H1 (cell line): ENCODE measurements around the gene GLIPR1. TPM values are rescaled to one million over a fixed set of nuclear protein-coding genes. Genes with fewer than 3 reads are reported as not detected.

Experiments
- CTCF ChIP-seq, 3 experiments: IDR thresholded peaks; 1 replicate in 2 of 3; 2 replicates in 1 of 3; pipeline versions ENCODE4 v1.5.1 to v1.6.1; 2011; ENCODE audit warnings: low read length in 3 of 3, mild to moderate bottlenecking in 3 of 3, inconsistent platforms in 2 of 3, low read depth in 1 of 3, moderate library complexity in 1 of 3; ENCODE audit not compliant: insufficient read depth in 1 of 3; ENCODE audit errors: control extremely low read depth in 1 of 3
- KDM1A ChIP-seq: fragments of 200-600, 300-600 bp; sonication (generic); IDR thresholded peaks from 2 replicates; pipeline ENCODE4 v1.7.1; 2016; ENCODE audit warnings: mild to moderate bottlenecking, low read length, borderline replicate concordance
- POU5F1 ChIP-seq: IDR thresholded peaks from 2 replicates; pipeline ENCODE4 v1.6.1; 2011; ENCODE audit warnings: low read depth, mild to moderate bottlenecking, low read length, moderate library complexity
- polyA plus RNA-seq, 7 experiments: library from polyadenylated mRNA; depleted of rRNA in 3 of 7; stranded (reverse) in 5 of 7; unstranded in 2 of 7; fragments of >200 nt in 5 of 7; fragments of 200-250 nt in 2 of 7; gene quantifications; 1 replicate in 5 of 7; 2 replicates in 1 of 7; 4 replicates in 1 of 7; pipeline versions ENCODE4 v1.2.1 to v1.2.3, GENCODE V29; 2011 to 2013; ENCODE audit warnings: missing spikeins in 2 of 7, mixed read lengths in 2 of 7
- total RNA-seq: library from RNA; stranded (reverse); fragmentation: NEBNext Ultra II Directional; extraction: Animal tissue kit (Norgen Biotek cat#: 25700); gene quantifications from 2 replicates; pipeline ENCODE4 v1.2.1, GENCODE V29; 2021

GLIPR1 gene
- total and polyA plus RNA-seq, 2 of the 8 experiments (the other 6 are each of a cell fraction or from before 2014, with no cell fraction given) = 0.23 to 1.5 TPM

GRCh38 chr12:75480469-75480949 lies at the start of gene GLIPR1 (continued):
- no peak for TF ChIP-seq CTCF (IDR thresholded peaks at IDR 0.05; ENCODE audit: control extremely low read depth in 1 of 3, insufficient read depth in 1 of 3, low read depth in 1 of 3, low read length in 3 of 3)
- TF ChIP-seq KDM1A = no peak
- TF ChIP-seq POU5F1 = no peak
